Stimulated activated CD4-positive, alpha-beta T cell treated with anti-CD3 and anti-CD28 coated beads, Interleukin-2, amount 100 ng/mL, for 24 hours (primary cell): ENCODE results near the gene OSBP.
A peak's percentile ranks its signal among the peaks of the same experiment; 100 is the strongest.

ENCODE experiments used
- DNase-seq, 2 donors: peaks; one replicate each; pipeline ENCODE4 v3.0.0-alpha.2; 2020

OSBP gene

DNA sequence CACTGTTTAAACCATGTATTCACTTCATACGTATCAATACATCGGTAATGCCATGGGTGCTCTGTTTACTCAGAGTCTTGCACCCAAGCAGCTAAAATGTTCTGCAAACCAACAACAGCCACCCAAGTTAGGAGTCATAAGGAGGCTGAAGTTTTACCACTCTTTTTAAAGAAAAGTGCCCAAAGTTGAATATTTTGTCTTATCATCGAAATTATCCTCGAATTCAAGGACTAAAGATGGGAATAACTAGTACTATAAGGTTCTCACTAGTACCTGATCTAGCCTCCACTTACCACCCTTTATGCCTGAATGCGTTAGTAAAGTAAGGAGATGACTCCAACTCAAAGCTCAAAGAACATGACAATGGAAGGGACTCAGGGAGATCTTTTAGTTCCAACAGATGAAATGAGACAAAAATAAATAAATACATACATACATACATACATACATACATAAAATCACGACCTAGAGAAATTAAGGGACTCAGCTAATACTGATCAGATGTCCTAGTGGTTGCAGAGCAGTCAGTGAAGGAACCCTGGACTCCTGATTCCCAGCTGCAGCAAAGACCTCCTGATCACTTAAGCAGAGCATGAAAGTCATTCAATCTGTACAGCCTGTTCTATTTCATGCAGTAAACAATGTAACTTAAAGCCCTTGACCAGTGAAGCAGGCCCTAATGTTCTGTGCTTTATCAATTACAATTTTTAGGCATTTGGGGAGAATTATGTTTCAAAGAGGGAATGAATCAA, 7.7 kb downstream of the OSBP start:
- no peak for DNase-seq

DNA sequence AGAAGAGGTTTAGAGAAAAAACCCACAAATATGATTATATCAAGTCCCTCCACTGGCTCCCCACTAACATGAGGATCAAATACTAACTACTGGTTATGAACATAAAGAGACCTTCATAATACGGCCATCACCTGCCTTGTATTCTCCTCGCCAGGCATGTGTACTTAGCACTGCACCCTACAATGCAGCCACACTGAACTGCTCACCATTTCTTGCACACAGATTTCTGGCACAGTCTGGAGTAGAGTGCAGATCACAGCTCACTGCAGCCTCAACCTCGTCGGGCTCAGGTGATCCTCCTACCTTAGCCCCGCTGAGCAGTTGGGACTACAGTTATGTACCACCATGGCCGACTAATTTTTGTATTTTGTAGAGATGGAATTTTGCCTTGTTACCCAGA, 13.1 kb downstream of the OSBP start:
- no peak for DNase-seq

DNA sequence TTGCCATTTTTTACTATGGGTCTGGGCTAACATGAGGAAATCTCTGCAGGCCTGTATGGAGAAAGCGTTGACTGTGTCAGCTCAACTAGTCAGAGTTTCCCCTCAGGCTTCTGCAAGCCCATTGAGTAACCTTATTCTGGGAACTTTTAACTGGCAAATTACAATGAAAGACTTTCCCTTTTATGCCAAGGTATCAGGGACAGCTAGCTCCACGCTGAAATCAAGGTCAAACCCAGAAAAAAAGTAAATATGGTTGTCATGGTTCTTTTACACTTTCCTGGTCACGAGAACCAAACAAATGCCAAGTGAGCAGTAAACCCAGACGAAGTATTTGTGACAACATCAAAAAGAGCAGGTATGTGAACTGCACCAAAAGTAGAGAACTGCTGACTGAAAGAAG, 13.8 kb downstream of the OSBP start:
- DNase-seq: no peak

DNA sequence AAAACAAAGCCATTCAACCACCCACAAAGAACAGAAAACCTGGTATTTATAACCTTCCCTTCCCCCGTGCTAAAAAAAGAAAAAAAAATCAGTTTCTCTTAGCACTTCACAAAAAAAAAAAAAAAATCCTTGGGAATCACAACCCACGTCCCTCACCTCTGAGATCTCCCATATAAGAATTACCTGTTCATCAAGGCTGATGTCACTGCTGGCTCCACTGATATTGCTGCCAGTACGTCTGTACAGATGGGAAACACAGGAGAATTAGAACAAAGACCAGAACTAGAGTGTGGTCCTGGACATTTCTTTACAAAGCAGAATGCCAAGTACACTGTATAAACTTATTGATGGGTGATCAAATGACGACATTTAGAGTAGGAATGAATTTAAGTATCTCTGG, 14.9 kb downstream of the OSBP start:
- no peak for DNase-seq

DNA sequence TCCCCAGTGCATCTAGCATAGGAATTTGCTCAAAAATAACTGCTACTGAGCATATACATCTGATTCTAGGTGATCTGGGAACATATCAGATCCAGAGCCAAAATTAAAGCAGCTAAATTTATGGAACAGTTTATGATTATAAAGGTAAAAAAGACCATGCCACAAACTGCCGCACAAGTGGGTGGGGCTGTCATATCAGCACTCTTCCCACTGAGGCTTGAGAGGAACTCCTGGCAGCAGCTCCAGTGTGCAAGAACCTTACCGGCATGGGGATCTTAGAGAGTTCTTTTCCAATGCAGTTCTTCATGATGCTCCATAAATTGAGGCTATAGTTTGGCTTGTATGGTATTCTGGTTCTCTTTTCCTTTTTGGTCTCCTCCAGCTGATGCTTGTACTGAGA, 15.3 kb downstream of the OSBP start:
- no peak for DNase-seq

DNA sequence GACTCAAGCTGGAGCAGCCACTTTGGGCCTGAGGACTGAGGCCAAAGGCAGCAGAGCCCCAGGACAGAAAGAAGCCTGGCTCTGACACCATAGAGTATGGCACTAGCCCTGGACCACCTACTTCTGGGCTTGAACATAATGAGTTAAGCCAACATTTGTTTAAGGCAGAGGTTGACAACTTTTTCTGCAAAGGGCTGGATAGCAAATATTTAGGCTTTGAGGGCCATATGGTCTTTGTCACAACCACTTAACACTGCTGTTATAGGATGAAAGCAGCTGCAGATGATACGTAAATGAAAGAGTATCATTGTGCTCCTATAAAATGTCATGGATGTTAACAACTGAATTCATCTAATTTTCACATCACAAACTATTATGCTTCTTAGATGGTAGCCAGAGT, 16.6 kb downstream of the OSBP start:
- DNase-seq: no peak

DNA sequence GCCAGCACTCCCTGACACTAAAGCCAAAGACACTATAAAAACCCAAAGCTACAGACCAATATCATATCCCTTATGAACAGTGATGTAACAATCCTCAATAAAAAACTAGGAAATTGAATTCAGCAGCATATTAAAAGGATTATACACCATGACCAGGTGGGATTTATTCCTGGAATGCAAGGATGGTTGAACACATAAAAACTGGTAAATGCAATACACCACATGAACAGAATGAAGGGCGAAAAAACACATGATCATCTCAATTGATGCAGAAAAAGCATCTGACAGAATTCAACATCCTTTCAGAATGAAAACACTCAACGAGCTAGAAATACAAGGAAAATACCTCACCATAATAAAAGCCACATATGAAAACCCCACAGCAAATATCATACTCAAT, 31.3 kb downstream of the OSBP start:
- DNase-seq: no peak

DNA sequence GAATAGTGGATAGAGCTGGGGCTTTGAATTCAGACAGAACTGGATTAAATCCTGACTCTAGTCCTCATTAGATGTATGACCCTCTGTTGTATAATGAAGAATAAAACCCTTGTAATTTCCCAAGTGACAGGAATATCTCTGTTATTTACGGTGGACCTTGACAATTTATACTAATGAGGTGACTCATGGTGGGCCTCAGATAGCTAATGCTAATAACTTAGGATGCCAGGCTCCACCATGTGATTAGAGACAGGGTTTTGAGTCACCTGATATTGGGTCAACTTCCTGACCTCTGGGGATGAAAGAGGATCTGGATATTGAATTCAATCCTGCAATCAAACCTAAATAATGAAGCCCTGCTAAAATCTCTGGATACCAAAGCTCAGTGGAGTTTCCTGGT, 33.6 kb downstream of the OSBP start:
- no peak for DNase-seq

DNA sequence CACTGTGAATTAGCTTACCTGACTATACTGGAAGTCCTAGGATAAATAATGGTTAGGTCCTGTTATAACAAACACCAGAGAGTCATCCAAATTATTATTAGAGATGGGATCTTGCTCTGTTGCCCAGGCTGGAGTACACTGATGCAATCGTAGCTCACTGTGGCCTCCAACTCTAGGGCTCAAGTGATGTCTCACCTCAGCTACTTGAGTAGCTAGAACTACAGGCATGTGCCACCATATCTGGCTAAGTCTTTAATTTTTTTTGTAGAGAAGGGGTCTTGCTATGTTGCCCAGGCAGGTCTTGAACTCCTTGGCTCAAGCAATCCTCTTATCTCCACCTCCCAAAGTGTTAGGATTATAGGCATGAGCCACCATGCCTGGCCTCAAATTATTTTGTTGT, 37.2 kb downstream of the OSBP start:
- no peak for DNase-seq

DNA sequence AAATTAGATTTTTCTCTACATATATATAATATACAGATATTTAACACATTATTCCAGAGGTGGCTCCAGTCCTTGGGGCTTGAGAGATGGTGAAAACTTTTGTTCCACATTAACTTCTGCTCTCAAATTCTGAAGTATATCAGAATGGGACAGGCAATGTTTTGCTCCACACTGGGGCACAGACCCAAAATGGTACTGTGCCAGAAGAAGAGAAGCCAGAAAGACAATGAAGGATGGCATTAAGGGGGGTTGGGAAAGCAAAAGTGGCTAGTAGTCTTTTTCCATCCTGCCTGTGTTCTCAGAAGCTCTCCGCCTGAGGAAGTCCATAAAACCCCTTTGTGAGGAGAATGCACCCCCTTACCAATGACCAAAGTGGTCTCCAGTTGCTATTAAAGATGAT, 40.1 kb downstream of the OSBP start:
- no peak for DNase-seq

DNA sequence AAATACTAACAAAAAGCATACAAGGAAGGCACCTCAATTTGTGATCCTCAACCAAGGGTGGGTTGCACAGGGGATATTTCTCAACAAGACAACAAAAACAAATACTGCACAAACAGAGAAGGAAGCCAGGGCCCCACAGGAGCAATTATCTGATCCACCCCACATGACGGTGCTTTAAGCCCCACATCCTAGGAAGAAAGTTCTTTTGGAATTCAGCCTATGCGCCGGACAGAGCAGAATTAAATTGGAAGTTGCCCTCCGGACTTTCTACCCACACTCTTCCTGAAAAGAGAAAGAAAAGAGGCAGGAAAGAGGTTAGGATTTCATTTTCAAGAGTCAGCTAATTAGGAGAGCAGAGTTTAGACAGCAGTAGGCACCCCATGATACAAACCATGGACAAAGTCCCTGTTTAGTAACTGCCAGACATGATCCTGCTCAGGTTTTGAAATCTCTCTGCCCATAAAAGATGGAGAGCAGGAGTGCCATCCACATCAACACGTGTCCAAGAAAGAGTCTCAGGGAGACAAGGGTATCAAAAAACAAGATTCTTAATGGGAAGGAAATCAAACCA, 40.6 kb downstream of the OSBP start:
- no peak for DNase-seq

DNA sequence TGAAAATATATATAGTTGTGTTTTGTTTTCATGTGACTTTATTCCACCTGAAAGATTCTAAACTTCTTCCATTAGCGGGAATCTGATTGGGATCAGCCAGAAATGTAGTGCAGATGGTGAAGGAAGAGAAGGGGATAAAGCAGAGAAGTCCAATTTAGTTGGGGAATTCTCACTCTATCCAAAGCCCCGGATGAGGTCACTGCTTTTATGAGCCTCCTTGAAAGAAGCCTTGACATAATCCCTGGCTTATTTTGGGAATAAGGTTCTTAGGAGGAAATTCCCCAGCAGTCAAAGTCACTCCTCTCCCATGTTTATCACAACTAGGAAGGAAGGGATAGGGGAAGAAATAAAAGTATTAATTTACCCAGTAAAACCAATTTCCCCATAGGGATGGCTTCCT, 41.1 kb downstream of the OSBP start:
- DNase-seq: no peak

DNA sequence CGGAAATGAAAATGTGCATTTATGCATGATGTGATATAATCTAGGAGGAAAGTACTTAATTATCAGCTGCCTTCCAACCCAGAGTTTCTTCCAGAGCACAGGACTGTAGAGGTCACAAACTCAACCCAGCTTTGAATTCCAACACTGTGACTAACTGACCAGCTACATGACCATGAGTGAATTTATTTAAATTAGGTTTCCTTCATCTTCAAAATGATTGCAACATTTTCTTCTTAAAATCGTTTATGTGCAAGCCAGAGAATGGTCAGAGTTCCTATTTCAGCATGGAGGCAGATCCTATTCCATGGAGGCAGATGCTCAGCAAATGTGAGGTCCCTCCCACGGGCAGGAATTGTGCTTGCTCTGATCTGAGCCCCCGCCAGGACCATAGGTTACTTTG, 42.4 kb downstream of the OSBP start:
- DNase-seq: no peak

DNA sequence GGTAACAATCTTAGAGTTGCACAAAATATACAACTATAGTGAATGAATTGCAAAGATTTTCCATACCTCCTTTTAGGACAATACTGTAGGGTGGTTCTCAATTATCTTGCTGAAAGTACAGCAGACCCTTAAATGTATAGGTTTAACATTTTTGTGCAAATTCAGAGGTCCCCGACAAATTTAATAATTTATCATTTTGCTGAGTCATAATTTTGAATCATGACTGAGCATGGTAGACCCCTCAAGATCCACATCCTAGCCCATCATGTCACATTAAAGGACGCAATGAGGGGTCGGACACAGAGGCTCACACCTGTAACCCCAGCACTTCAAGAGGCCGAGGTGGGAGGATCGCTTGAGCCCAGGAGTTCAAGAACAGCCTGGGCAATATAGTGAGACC, 43.5 kb downstream of the OSBP start:
- no peak for DNase-seq

DNA sequence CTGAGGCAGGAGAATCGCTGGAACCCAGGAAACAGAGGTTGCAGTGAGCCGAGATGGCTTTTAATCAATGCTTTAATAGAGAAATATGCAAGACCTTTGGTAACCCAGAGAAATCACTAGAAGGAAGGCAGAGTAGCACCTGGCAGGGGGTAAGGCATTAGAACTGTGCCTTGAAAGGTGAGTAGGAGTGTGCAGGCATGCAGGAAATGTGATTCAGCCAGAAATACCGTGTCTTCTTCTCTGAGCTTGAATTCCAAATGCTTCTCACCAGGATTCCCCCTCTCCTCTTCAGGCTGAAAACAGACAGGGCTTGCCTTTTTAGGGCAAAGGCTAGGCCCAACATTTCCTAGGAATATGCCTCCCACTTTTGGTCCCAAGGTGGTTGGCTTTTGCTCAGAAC, 53.3 kb downstream of the OSBP start:
- DNase-seq: no peak

DNA sequence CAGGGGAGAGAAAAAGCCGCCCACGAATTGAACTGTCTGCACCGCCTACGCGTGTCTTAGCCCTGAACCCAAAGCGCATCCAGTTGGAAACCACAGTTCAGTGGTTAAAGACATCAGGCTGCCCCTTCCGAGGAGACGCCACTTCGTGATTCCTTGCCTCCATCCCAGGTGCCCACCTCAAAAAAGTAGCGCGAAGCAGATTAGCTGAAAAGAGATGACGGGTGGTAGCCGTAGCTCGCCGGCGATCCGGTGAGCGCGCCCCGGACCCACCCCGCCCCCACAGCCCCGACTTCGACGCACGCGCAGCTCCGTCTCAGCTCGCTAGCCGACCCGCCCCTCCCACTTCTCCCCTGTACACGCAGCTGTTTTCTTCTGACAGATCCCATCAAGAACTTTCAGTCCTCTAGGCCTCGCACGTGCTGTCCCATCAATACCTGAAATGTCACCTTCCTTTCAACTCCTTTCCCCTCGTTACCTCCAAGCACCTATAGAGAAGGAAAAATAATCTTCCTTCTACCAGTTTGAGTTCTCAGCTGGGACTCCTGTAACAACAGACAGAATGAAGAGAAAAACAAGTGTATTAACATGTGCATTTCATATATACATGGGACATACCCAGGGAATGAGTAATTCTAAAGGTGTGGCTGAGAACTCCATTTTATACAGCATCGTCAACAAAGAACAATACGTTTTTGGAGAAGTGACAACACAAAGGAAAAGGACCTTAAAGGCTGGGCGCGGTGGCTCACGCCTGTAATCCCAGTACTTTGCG, 54.7 kb downstream of the OSBP start:
- peak; percentile 85 to 88 for DNase-seq

DNA sequence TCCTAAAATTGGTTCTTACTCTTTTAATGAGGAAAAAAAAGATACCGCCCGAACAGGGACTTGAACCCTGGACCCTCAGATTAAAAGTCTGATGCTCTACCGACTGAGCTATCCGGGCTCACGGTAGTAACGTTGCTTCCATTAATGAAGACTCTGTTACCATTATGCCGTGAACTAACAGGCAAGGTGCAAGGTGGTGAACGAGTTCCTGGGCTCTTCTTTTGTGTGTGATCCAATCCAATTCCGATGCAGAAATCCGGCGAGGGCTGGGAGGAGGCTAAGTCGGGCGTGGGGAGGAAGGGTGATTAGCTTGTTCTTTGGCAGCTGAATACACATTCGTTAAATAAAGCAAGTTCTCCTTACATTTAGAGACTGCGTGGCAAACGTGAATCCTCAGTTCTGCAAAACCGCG, 55.3 kb downstream of the OSBP start:
- DNase-seq: peak; percentile 73 to 83

DNA sequence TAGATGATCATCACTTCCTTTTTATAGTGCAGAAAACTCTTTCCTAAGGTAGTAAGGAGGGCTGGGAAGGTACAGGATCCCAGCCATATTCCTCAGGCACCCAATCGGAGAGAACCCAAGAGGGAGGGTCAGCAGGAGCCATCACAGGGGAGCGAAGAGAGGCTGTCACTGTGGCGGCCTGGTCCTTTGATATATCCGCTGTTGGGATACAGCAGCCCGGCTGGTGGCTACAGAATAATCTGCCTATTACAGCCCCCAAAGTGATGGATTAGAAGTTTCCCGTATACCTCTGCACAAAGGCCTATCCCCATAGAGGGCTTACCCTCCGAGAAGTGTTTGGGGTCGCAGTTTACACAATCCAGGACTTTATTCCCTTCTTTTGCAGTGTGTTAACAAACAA, 55.7 kb downstream of the OSBP start:
- no peak for DNase-seq

DNA sequence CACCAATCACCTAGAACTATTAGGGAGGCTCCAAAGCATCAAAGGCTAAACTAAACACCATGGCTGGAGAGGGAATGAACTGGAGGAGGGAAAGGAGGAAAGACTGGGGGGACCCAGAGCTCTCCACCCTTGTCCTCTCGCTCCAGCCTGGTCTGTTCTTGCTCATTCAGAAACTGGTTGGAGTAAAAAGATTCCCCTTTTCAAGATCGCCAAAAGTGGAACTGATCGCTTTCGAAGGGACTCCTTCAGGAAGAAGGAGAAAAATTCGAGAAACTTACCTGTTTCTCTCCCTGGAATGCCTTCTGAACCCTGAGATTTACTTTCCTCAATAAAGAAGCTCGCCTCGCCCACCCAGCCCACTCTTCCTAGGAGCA, 57.3 kb downstream of the OSBP start:
- no peak for DNase-seq

DNA sequence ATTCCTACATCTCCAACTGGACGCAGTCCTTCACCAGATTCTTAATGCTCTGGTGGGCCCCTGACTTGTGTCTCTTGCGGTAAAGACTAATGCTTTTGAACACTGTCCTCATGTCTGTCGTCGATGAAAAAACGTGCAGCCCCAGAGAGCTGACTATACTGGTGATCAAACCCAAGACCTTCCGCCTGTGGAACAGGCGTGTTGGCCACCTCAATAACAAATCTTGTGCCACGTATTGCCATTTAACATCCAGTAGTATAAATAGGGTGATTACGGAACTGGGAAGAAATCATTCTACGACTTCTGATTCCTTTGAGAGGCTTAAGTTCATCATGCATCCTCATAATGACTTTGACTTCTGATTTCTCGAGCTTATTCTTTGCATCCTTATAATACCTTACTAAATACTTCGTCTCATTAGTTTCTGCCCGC, 58.6 kb downstream of the OSBP start:
- no peak for DNase-seq

DNA sequence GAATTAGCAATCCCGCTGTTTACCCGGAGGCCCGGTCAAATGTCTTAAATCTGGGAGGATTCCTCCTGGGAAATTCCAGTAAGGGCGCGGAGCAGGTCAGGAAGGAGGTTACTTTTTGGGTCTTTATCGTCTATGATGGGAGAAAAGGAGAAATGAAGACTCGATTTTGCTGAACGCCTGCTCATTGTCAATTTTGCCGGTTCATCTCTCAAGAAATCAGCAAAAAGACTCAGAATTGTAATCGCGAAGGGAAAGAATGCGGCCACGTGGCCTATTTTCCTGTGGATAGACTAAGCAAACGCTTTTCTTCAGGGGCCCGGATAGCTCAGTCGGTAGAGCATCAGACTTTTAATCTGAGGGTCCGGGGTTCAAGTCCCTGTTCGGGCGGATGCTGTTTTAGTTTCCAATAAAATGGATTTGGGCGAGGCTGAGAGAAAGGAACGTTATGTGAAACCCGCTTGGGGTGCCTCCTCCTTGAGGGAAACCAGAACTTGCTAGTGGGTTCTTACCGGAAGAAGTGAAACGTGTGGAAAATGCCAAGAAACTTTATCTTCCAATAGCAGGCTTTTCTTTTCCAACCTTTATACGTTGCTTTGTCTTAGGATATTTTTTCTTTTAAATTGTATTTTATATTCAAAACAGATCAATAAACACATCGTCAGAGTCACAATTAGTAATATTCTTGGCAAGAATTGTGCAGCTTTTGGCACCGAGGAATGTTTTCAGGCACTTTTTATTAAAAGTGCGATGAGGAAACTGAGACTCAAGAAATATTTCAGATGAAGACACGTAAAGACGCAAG, 59.3 kb downstream of the OSBP start:
- DNase-seq: peak; percentile 81 to 87

DNA sequence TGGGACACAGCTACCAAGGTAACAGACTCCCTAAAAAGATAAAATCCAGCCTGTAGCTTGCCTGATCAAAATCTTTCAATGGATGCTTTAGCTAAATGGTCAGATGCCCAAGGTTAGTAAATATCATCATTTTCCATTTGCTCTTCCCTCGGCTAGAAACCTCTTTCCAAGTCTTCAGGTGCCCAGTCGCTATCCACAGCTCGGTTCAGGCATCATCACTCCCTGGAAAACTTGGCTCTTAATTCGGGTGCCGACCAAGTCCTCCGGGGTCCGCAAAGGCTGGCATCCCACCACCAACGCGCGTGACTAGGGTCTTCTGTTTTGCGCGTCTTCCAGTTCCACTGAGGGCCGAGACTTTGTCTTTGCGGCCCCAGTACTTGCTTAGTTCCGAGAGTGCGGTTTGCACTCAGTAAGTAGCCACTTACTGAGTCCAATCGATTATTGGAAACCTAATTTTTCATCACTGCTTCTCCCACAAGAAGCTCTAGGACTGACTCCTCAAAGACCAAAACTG, 59.9 kb downstream of the OSBP start:
- no peak for DNase-seq

DNA sequence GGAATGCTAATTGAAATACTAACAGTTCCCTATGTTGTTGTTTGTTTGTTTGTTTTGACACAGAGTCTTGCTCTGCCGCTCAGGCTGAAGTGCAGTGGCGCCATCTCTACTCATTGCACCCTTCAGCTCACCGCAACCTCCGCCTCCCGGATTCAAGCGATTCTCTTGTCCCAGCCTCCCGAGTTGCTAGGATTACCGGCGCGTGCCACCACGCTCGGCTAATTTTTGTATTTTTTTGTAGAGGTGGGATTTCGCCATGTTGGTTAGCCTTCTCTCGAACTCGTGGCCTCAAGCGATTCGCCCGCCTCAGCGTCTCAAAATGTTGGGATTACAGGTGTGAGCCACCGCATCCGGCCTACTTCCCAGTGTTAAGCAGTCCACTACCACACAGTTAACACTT, 62.3 kb downstream of the OSBP start:
- no peak for DNase-seq
